ENCODE results near the gene STAC3.

- no peak for TF ChIP-seq CTCF (IDR thresholded peaks at IDR 0.05)
- TF ChIP-seq POLR2AphosphoS5 (IDR thresholded peaks at IDR 0.05) = no peak
These were observed 24.2 kb downstream of the STAC3 start for GRCh38 chr12:57226588-57227314.

All from prostate gland (tissue), 2 donors.